HG02610 (cell line): ENCODE data around the gene SLIT3.

ENCODE experiments used
- ATAC-seq: cut with Tn5 transposase; IDR thresholded peaks from one replicate; pipeline ENCODE4 v1.9.1; 2021; ENCODE audit warnings: mild to moderate bottlenecking, moderate library complexity; ENCODE audit not compliant: unreplicated experiment

Gene SLIT3

DNA sequence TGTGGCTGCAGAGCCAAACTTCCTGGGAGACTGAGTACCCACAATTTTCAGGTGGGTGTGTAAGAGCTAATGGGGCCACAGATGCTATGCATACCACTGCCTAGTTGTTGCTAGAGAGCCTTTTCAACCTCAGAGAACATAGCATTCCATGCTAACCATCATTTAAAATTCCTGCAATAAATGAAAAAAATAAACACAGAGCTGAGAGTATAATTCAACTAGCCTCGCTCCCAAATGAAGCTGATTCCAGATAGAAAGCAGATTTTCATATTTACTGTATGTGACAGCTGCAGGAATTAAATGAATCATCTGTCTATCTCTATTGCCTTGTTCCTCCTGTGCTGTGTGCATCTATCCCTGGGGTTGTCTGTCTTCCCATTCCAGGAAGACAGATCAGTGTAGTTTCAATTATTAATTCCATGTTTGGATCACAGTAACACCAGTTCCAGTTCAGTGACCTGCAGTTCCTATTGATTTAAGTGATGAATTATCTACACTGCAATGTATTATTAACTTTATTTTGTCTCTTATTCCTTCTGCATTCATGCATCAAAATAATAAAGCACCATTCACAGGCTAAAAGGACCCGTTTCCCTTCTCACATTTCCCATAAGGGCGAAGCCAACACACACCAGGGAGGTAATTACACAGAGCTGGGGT is 324.5 kb downstream of the SLIT3 start:
- ATAC-seq = no peak

DNA sequence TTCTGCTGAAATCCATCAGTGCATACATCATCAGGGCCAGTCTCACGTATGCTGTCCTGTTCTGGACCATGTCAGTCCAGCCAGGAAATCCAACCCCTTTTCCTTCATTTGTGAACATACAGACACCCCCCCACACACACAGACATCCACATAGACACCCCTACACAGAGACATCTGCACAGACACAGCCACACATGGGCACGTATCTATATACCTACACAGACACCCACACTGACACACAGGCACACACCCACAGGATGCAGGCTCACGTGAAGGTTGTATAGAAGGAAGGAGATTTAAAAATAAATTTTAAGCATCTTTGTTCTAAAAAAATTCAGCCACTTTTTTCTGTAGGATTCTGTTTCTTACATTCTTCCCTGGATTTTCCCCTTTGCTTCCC is 325.6 kb downstream of the SLIT3 start:
- ATAC-seq = no peak

DNA sequence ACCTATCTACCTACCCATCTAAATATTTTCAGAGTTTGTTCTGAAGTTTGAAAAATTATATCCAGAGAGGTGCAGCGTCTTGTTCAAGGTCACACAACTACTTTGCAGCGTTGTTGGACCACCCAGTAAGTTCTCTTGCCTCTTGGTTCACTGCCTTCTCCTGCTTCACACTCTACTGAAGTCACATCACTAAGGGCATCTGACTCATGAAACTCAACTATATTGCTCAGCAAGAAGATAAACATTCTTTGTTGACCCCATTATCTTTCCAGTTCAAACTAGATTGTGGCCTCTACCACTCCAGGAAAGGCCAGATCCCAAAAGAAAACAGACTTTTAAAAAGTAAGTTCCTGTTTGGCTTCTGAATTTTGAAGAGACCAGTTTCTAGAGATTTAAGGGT is 326.9 kb downstream of the SLIT3 start:
- no peak for ATAC-seq

DNA sequence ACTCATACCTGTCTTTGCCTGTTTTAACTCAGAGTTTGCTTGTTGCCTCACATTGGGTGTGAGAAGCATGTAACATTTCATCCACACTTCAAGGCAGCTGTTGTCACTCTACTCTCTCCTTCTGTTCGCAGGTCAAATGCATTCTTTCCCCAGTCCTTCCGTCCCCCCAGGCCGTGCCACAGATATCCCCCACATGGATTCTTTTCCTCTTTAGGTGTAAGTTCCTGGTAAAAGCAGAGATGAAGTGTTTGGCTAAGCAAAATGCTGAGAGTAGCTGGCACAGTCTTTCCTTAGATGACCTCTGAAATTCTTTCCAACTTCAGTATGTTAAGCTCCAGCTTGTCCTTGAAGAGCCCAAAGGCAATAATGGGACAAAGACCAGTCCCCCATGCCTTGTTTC is 328.2 kb downstream of the SLIT3 start:
- no peak for ATAC-seq

DNA sequence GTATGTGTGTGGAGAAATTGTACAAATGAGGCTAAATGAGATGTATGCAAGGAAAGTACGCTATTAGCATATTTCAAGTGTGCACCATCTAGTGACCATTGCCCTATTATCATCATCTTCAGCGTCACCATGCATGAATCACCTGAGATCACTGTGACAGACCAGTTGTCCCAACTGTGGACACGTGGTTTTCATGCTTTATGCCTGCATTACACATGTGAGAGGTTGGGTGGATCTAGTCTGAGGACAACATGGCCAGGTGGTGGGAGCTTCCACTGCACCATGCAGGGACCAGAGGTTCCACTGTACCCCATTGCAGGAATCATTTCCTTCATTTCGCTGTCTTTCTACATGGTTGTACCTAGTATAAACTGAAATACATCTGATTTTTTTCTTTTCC is 329.8 kb downstream of the SLIT3 start:
- no peak for ATAC-seq

DNA sequence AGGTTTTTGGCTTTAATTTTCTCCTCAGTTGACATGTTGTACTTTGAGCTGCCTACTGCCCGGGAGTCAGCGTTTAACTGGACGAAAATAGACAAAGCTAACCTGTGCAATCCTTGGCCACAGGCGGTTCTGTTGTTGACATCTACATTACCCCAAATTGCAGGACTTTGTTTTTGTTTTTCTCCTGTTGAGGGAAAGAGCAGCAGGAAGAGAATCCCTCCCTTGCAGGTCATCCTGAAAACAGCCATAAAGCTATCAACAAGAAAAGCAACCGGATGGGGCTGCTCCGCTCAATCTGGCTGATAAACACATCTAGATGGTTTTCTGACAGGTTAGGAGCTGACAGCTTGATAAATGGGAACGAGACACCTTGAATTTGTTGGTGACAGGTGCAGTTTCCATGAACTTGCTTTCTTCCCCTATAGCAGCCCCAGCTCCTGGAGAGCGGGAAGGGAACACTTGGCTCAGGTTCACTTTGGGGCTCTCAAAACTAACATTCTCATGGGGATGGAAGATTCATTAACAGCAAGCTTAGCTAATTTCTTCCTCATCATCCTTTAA is 331.5 kb downstream of the SLIT3 start:
- ATAC-seq = no peak

DNA sequence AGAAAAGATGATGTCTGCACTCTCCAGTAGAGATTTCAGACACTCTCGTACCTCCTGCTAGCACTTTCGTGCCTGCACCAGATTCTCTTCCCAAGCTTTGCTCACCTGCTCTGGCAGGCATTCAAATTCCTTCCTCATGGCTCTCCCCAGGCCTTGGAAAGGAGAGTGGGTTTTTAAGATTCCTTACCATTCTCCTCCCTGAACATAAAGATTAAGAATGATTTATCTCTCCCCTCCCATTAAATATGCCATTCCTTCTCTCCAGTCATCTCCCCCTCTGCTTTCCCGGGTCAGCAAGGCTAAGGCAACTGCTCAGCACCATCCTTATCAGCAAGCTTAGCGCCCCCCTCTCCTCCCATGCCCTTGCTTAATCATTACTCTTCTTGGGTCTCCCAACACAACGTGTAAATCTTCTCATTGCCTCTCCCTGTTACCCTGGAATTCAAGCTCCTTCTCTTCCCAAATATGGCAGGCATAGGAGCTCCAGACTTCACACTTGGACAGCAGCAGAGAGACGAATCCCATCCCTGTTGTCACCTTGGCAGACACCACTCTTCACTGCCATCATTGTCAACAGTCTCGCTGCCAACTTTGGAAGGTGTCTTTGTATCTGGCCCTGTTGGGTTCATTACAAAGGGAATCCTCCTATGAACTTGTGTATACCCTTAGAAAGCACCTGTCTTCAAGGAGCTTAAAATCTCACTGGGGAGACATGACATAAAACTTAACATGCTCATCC is 332.9 kb downstream of the SLIT3 start:
- no peak for ATAC-seq

DNA sequence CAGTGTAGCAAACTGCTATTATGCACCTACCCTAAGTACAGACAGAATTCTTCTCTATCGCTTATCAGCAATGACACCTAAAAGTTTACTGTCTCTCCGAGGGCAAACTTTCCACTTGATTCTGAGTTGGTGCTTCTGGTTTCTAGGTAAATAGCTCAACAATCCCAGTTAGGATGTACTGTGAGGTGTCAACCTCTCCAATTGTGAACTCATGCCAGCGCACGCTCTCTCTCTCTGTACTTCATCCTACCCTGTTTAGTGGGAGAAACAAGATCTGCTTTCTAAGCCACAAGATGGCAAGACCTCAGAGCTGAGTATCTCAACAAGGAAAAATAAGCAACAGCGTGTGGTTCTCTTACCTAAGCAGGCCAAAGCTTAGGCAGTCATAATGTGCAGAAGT is 335.3 kb downstream of the SLIT3 start:
- no peak for ATAC-seq

DNA sequence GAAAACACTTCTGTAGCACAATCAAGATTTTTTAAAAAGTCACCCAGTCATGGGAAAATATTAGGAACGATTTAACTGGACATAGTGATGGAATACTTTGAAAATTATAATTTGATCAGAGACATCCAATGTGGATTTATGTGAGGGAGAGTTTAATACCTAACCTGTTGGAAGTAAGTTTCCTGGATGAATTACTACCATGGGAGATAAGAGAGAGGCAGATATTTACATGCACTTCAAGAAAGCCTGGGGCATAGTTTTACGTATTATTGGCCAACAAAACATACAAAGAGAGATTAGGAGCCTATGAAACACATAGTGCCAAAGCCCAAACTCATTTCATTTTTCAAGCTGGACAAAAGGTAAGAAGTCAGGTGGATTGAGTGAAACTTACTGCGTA is 336.8 kb downstream of the SLIT3 start:
- ATAC-seq = no peak

DNA sequence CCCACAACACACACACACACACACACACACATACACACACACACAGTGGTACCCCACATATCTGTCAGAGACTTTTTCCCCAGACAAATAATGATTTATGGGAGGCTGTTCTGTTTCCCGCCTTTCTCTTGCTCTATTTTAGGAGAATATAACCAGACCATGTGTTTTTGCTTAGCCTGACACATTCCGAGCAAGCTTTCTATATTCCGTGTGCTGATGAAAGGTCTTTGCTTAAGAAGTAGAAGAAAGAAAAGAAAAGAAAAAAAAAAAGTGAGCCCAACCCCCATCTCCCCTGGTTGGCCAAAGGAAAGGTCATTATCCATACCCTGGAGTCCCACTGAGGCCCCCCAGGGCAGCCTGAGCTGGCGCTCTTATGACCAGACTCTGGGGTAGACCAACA is 338.6 kb downstream of the SLIT3 start:
- ATAC-seq = no peak

DNA sequence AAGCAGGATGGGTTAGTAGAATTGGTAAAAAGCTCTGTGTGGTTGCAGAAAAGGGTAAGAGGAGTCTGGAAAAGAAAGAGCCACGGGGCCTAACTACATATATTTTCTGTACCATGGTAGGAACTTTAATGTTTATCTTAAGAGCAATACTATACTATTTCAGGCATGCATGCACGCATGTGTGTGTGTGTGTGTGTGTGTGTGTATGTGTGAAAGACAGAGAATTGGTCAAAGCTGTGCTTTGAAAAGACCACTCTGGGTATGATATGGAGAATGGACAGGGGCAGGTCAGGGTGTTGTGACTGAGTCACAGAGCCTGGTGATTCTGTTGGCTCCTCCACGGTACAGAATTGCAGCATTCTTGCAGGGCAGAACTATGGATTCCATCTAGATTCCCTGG is 339.3 kb downstream of the SLIT3 start:
- ATAC-seq = no peak

DNA sequence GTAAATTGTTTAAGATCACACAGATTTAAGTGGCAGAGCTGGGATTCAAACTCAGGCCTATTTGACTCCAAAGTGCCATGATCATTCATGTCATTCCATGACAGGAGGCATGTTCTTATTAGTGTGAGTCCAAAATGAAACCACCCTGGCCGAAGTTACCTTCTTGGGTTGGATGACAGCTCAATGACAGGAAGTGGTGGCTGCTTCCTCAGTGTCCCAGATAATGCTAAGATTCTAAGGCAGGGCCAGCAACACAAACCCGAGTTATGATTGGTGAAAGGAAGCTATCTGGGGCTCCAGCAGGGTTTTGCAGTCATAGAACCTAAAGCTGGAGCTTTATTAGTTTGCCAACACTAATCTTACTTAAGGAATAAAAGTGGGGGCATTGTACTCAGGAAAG is 340.4 kb downstream of the SLIT3 start:
- no peak for ATAC-seq

DNA sequence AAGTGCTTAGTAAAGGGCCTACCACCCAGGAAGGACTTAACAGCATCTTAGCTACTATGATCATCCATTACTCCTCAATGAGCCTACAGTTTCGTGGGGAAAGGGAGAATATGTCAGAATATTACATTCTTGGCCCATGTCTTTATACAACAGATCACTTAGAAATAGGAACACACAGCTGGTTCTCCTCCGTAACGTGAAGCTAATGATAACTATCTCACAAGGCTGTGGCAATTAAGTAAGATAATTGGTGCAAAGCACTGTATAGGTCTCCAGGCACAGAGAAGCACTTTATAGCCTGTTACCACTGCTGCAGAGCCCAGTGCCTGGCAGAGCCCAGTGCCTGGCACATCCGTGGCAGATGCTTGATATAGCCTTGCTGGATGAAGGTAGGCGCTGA is 347.6 kb downstream of the SLIT3 start:
- ATAC-seq = no peak

DNA sequence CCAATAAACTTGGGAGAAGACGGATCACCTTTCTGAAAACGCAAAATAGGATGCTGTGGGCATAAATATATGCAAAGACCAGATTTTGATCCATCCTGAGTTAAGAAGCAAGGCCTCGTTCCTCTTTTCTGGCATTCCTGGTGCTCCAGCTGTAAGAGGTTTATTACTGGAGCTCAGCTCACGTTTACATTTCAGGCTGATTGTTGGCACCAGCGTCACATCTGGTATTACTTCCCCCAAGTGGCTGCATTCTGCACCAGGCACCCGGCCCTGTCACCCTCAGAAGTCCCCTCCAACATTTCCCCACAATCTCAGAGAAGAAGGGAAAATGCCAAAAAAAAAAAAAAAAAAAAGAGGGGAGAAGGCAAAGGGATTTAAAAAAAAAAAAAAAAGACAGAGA is 348.7 kb downstream of the SLIT3 start:
- ATAC-seq = no peak

DNA sequence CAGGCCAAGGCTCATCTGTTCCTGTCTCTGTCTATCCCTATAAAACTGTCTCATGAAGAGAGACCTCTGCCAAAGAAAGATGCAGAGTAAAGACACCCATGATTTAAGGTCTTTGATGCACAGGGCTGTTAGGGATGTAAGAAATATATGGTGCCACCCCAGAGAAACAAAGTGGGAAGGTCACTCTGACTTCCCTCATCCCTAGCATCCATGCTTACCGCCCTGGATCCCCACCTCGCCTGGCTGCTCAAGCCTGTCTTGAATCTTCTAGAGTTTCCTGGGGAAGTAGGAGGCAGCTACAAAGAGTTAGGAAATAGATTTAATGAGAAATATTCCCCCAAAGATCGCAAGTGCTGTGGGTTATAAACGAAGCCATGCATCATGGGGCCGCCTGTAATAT is 349.2 kb downstream of the SLIT3 start:
- no peak for ATAC-seq

DNA sequence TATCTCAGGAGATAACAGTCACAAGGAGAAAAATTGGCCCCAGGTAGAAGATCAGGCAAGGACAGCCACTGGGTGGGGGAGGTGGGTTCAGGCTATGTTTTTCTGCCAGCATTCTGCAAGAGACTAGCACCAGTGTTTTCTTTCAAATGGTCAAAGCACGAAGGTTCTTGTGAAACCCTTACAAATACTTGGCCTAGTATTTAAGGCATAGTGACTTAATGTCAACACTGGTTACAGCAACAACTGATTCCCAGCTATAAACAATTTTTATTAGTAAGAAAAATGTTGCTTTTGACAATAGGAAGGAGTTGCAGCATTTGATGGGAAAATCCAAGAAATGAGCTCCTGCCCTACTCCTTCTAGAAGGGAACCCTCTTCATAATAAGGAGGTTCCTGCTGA is 349.6 kb downstream of the SLIT3 start:
- ATAC-seq = no peak

DNA sequence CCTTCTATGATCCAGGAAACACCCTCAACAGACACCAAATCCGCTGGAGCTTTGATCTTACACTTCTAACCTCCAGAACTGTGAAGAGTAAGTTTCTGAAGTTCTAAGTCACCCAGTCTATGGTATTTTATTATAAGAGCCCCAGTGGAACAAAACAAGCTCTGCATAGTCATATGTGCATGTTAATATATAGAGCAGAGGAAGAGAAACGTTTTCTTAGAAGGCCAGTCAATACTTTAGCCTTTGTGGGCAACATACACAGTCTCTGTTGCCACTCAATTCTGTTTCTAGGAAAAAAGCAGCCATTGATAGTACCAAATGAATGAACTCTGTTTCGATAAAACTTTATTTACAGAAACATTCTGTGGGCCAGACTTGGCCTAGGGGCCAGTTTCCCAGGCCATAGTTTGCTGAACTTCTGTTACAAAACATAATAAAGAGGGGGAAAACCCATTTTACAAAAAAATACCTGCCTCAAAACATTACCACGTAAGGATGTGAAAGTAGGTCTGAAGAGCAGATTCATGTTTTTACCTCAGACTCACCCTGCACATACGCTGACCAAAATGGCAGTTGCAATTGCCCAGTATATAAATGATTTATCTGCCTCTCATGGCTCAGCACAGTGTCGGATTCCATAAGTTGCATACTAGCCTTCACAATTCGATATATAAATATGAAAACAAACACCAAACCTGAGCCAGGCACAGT is 350.5 kb downstream of the SLIT3 start:
- ATAC-seq = peak; percentile 63

DNA sequence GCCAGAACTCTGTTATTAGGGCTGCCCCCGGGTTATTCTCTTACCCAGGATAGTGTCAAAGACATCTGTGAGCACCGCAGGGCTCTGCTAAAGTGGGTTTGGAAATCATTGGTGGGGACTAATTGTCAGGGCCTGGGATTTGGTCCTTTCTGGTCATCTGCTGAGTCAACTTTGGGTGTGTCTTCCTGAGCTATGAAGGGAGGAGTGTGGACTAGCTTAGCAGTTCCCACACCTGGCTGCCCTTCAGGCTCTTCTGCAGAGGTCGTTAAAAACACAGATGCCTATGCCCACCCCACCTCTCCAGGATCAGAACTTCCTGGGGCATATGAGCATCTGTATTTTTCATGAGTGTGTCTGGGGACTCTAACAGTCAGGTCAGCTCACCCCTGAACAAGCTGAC is 352.2 kb downstream of the SLIT3 start:
- no peak for ATAC-seq

DNA sequence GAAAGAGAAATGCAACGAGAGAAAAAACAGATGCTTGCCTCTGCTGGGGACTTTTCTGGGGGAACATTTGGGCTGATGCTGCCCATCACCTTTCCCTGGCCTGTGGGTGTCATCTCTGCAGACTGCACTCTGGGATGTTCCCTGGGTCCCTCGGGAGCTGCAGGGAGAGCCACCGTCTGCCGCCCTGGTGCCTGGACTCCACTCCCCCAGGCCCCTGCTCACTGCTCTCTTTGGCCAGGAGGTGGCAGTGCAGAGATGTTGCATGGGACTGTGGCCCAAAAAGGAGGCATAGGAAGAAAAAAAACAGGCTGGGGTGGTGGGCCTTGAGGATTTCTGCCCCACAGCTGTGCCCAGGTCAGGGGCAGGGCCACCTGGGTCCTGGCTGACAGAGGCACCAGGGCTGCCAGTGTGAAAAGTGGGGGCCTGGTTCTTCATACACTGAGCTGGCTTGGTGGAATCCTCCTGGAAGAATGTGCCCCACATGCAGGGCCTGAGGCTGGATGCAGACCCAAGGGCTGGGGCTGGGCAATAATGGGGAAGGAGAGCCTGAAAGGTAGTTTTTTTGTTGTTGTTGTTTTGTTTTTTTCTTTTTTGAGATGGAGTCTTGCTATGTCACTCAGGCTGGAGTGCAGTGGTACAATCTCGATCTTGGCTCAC is 353.6 kb downstream of the SLIT3 start:
- ATAC-seq = peak; percentile 56

DNA sequence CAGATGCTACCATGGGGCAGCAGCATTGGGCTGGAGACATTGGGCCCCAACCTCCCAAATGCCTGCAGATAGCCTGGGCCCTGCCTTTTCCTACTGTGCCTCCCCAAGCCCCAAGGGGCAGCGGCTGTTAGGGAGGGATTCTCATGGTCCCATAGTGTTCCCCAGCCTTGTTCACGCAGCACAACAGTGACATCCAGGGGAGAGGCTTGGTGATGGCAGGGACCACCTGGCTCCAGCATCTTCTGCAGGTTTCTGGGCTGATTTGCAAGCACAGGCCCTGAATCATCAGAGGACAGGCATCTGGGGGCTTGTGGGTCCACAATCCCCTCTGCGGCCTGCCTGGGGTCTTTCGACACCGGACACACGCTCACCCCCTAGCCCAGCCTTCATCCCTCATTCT is 354.6 kb downstream of the SLIT3 start:
- ATAC-seq = no peak

DNA sequence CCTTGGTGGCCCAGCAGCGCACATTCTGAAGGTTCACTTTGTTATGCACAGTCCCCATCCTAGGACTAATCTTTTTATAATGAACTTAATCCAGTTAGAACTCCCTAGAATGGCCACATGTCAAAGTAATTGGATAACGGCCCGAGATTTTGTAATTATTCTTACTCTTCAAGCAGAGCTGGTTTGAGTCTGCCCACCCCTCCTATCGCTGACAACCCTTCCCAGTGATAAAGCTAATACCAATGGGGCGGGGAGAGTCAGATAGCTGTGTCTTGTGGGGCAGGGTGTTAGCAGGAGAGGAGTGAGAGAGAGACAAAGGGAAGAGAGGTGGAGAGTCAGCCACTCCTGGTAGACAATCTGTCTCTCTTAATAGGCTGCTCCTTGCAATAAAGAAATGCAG is 356.9 kb downstream of the SLIT3 start:
- ATAC-seq = no peak
